NCI-H146 treated with DMSO at 0.1 percent for 48 hours (cell line): ENCODE results near the gene PLXDC2.

Experiments used
- DNase-seq: peaks from one replicate; lab custom pipeline; 2025; ENCODE audit not compliant: unreplicated experiment; lab: John Stamatoyannopoulos, UW

Gene PLXDC2

DNA sequence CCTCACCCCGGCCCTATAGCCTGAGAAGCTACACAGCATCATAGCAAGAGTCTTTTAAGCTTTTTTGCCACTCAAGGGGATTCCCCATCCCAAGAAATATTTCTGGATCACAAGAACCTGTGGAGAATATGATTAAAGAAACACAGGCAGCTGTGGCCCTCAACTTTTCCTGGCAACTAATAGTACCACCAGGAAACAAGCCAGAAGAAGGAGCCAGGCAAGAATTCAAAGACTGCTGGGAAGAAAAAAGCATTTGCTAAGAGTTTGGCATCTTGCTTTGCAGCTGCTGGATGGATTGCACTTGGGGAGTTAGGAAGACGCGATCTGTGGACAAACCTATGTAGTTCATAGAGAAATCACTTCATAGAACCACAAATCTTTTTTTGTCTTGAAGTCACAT is 437.8 kb downstream of the PLXDC2 start:
- DNase-seq: no peak

DNA sequence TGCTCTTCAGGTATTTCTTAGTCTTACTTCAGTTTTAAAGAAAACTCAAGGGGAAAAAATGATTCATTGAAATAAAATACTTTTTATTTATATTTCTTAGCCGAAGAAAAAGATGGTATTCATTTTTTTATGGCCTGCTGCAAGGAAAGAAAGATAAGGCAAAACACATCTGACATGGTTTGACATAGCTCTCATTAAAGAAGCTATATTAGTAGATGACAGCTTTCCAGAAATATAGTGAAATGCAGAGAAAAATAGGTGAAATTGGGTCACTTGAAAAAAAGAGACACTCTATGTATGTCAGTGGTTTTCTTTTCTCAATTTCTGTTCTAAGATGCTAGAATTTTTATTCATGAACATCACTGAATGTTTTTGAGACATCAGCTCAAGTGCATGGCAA is 438.3 kb downstream of the PLXDC2 start:
- DNase-seq: no peak

- DNase-seq: no peak
Measured at GRCh38 chr10:20256969-20257368, 440.7 kb downstream of the PLXDC2 start.

DNA sequence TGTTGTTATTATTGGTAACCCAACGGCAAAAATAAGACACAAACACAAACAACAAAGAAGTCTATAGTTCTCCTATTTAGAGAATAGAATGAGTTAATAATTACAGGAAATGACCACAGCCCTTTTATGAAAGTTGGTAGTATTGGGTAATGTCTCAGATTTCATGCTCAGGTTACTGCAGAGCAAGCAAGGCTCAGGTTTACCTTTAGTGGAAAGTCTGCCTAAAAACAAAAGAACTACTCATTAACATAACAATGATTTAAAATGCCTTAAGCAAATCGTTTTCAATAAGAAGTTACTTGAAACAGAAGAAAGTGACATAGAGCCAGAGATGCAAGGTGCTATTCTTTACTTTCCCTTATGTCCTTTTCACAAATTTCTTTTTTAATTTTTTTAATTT is 441.2 kb downstream of the PLXDC2 start:
- DNase-seq: peak; percentile 85

DNA sequence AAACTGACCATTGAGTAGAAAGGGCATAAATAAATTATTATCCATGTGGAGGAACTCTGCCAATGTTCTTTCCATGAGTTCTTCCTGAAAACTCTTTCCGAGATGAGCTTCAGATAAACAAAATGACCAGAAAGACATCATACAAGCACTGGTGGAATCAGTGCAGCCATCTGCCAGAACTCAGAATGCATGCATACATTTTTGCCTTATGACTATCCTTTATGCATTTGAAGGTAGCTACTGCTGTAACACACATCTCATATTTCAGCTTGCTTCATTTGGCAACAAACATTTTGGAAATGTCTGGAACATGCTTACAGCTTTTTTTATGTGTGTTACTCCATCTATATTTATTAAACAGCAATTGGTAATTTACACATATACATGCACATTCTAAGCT is 448.9 kb downstream of the PLXDC2 start:
- no peak for DNase-seq

GRCh38 chr10:20267734-20268133 is 451.5 kb downstream of the PLXDC2 start:
- DNase-seq: peak; percentile 35

DNA sequence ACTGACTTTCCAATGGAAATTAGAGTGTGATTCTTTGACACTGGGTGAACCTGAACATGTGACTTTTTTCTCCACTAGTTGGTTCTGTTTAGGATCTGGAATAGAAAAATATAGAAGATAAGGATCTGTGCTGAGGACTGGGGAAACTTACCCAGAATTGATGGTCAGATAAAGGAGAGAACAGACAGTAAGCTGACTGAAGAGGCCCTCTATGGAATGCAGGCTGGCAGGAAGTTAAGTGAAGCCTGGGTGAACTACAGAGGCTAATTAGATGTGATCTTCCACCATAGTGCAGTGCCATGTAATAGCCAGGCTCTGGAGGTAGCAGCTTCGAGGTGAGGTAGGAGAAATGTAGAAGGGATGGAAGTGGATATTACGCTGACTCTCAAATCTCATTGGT is 455.3 kb downstream of the PLXDC2 start:
- peak; percentile 46 for DNase-seq

- no peak for DNase-seq
Measured at GRCh38 chr10:20272608-20273007, 456.4 kb downstream of the PLXDC2 start.

GRCh38 chr10:20274571-20274970 is 458.3 kb downstream of the PLXDC2 start:
- no peak for DNase-seq

- peak; percentile 100 for DNase-seq
Measured at GRCh38 chr10:20276127-20276979, 460.1 kb downstream of the PLXDC2 start.

GRCh38 chr10:20277820-20278219 is 461.6 kb downstream of the PLXDC2 start:
- peak; percentile 37 for DNase-seq

DNA sequence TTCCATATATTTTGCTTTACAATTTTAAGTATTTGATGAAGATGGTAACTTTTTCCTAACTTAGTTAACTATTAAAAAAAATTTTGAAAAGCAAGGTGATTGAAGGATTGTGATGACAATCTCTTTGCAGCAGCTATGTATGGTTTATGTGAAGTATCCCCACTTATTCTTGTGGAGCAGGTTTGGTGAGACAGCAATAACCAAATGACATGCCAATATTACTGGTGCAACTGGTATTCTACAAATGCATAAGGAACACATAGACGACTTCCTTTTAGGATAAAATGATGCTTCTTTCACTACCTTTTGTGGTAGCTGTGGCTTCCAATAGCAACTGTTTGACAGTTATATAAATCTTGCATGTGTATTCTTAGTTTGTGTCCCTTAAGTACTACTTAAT is 465.3 kb downstream of the PLXDC2 start:
- DNase-seq: no peak

DNA sequence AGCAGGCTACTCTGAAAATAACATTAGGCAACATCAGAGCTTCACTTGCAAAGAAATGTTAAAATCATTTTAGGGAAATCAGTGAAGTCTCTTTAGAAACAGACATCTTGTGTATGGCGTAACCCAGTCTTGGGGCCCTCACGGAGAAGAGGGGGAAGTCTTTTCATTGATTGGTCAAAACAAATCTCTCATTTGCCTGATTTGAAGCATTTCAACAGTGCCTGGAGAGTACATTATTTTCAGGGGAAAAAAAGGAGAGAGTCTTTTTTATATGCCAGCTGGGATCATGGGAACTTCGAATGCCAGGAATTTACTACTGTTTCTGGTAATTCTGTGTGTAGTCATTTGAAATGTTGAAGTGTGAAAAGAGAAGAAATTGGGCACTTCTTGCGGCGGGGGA is 471.4 kb downstream of the PLXDC2 start:
- no peak for DNase-seq

- DNase-seq: no peak
Measured at GRCh38 chr10:20288060-20288459, 471.8 kb downstream of the PLXDC2 start.

DNA sequence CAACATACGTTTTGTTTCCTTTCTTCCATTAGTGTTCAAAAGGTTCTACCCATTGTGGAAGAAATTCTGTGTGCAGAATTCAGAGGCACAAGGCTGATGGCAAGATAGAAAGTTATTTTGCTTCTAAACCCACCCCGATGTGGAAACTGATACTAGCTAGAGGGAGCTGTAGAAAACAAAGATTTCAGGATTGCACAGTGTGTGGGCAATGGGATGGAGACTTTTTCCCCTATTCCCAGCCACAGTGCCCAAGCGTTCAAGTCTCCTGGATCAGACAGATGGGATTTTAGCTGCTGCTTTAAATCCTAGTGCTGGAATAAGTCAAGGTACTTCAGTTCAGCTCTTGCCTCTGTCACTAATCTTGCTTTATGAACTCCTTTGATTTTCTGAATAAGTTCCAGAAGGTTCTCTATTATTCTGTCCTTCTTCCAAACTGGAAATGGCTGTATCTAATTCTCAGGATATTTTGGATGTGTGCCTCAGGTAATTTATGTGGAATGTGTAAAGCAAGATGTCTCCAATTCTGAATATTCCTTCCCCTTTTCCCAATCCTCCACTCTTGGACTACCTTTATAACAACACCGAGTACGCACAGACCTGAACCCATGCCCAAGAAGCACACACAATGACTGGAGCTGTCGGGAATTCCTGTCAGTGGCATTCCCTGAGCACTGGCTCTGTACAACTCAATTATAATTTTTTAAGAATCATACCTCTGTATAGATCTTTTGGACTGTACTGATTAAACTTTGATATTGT is 473.0 kb downstream of the PLXDC2 start:
- no peak for DNase-seq

- DNase-seq: no peak
Measured at GRCh38 chr10:20298417-20298816, 482.2 kb downstream of the PLXDC2 start.

- DNase-seq: no peak
Measured at GRCh38 chr10:20299034-20299736, 483.0 kb downstream of the PLXDC2 start.

GRCh38 chr10:20300735-20301134 is 484.5 kb downstream of the PLXDC2 start:
- DNase-seq: no peak

DNA sequence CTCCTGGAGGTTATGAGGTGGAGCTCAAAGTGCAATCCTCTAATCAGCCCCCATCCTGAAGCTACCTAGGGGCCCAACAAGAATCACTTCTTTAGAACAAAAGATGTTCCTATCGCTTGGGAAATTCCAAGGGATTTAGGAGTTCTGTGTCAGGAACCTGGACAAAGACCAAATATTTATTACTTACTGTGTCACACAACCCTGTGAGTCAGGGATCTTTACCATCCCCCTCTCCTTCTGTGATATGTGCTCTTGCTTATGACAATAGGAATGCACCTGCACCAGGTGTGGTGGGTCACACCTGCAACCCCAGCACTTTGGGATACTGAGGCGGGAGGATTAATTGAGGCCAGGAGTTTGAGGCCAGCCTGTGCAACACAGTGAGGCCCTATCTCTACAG is 485.8 kb downstream of the PLXDC2 start:
- DNase-seq: no peak

DNA sequence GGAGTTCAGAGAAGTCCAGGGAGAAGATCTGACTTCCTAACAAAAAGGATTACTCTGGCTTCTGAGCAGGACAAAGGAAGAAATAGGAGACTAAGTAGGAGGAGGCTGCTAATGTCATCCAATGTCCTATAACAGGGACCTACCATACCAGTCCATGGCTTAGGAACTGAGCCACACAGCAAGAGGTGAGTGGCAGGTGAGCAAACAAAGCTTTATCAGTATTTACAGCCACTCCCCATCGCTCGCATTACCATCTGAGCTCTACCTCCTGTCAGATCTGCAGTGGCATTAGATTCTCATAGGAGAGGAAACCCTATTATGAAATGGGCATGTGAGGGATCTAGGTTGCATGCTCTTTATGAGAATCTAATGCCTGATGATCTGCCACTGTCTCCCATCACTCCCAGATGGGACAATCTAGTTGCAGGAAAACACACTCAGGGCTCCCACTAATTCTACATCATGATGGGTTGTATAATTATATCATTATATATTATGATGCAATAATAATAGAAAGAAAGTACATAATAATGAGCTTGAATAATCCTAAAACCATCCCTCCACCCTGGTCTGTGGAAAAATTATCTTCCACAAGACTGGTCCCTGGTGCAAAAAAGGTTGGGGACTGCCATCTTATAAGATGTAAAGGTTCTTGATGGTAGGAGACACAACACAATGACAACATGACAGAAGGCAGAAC is 487.4 kb downstream of the PLXDC2 start:
- peak; percentile 35 for DNase-seq

GRCh38 chr10:20313665-20314064 is 497.4 kb downstream of the PLXDC2 start:
- DNase-seq: peak; percentile 39
